ENCODE results near the gene BRD4.

GRCh38 chr19:15188851-15189250, 143.5 kb downstream of the BRD4 start:
- no peak for TF ChIP-seq POLR2AphosphoS5 (IDR thresholded peaks at IDR 0.05; ENCODE audit: low read length)
- no peak for TF ChIP-seq EP300 (IDR thresholded peaks at IDR 0.05; ENCODE audit: borderline replicate concordance in 1 of 2, control insufficient read depth in 1 of 2, low read depth in 2 of 2, low read length in 2 of 2)
- TF ChIP-seq CEBPZ (IDR thresholded peaks at IDR 0.05; ENCODE audit: low read depth, low read length): no peak
- TF ChIP-seq TCF7 (IDR thresholded peaks at IDR 0.05; ENCODE audit: borderline replicate concordance): no peak
- TF ChIP-seq RAD21 (IDR thresholded peaks at IDR 0.05; ENCODE audit: insufficient read depth, low read depth, low read length): no peak
- no peak for TF ChIP-seq ZSCAN29 (IDR thresholded peaks at IDR 0.05)
- TF ChIP-seq CTCF (IDR thresholded peaks at IDR 0.05 in 2 of 3, conservative IDR thresholded peaks at IDR 0.05 in 1 of 3; ENCODE audit: control insufficient read depth in 2 of 3, extremely low read depth in 1 of 3, insufficient read depth in 1 of 3, low read depth in 3 of 3, low read length in 3 of 3): no peak
- no peak for TF ChIP-seq ESRRA (IDR thresholded peaks at IDR 0.05; ENCODE audit: low read length)
- no peak for TF ChIP-seq TAF1 (IDR thresholded peaks at IDR 0.05; ENCODE audit: borderline replicate concordance, low read depth, low read length)
- TF ChIP-seq REST (IDR thresholded peaks at IDR 0.05; ENCODE audit: low read depth, low read length): no peak
- no peak for TF ChIP-seq NRF1 (conservative IDR thresholded peaks at IDR 0.05; ENCODE audit: low read depth, low read length)
- TF ChIP-seq IRF3 (IDR thresholded peaks at IDR 0.05): no peak
- TF ChIP-seq EED (IDR thresholded peaks at IDR 0.05; ENCODE audit: low read depth): no peak
- TF ChIP-seq SPI1 (IDR thresholded peaks at IDR 0.05; ENCODE audit: borderline replicate concordance, insufficient read depth, low read depth, low read length): no peak
